AG09309 (cell line): ENCODE results near the gene MIER2.
"Not testable (repeated sequence)": the region's sequence is repeated elsewhere in the genome, so short reads cannot be mapped to it uniquely, and the experiment has no call there.

ENCODE experiments used
- DNase-seq: peaks from one replicate; pipeline ENCODE4 v3.0.0-alpha.2; 2010; ENCODE audit warnings: low read depth
- H3K4me3 ChIP-seq: 2 replicates; pipeline ENCODE4 v1.5.1; 2011; ENCODE audit warnings: mild to moderate bottlenecking, low read depth, low read length, moderate library complexity; ENCODE audit not compliant: control insufficient read depth
- CTCF ChIP-seq: IDR thresholded peaks from 2 replicates; pipeline ENCODE4 v1.5.1; 2011; ENCODE audit warnings: mild to moderate bottlenecking, low read depth, low read length, inconsistent platforms; ENCODE audit not compliant: insufficient read depth, control insufficient read depth; ENCODE audit errors: missing control alignments

The MIER2 gene

GRCh38 chr19:344625-345319 lies at the start of gene MIER2:
Gene MIER2, minus strand, starts transcription at chr19:344796. Its CDS starts 14 bp downstream, at chr19:344782.
- no peak for TF ChIP-seq CTCF
- peak within 1 kb of the TSS; percentile 48 for H3K4me3 ChIP-seq
- no peak for DNase-seq

GRCh38 chr19:393560-393959 lies 49.0 kb upstream of the MIER2 start:
- DNase-seq, H3K4me3 ChIP-seq: not testable (repeated sequence)

GRCh38 chr19:392375-392970 lies 47.9 kb upstream of the MIER2 start:
- no peak for DNase-seq
- TF ChIP-seq CTCF = no peak
- no peak overlapping the region for H3K4me3 ChIP-seq

GRCh38 chr19:391726-392374 lies 47.3 kb upstream of the MIER2 start:
- TF ChIP-seq CTCF = no peak
- no peak overlapping the region for H3K4me3 ChIP-seq
- no peak for DNase-seq

- no peak overlapping the region for H3K4me3 ChIP-seq
- no peak for TF ChIP-seq CTCF
- no peak for DNase-seq
These were observed 46.6 kb upstream of the MIER2 start for GRCh38 chr19:391207-391557.

GRCh38 chr19:390386-391206 lies 46.0 kb upstream of the MIER2 start:
- TF ChIP-seq CTCF = no peak
- no peak overlapping the region for H3K4me3 ChIP-seq
- DNase-seq = no peak
